OCI-LY7 (cell line): ENCODE results near the gene SMYD3. TPM values are rescaled to one million over a fixed set of nuclear protein-coding genes. Genes with fewer than 3 reads are reported as not detected.

Experiments used
- BruUV-seq: library from RNA; stranded (reverse); fragments of 400-500 nt; replicated peaks from 2 replicates; lab custom pipeline; 2021; lab: Mats Ljungman, UMichigan
- CTCF ChIA-PET: fragments of 300-600 bp; sonication (Branson Sonifier 250); formaldehyde crosslinking; loops from one replicate; lab custom pipeline; 2022; ENCODE audit warnings: antibody characterized with exemption; ENCODE audit not compliant: unreplicated experiment; lab: Charles Lee
- POLR2A ChIA-PET: fragments of 300-600 bp; sonication (Branson Sonifier 250); formaldehyde crosslinking; loops from one replicate; lab custom pipeline; 2022; ENCODE audit warnings: antibody characterized with exemption; lab: Charles Lee
- DNase-seq: peaks from one replicate; pipeline ENCODE4 v3.0.0-alpha.2; 2015; ENCODE audit warnings: low spot score
- H2AFZ ChIP-seq: fragments of 200-600 bp; sonication (generic), shearing (Covaris generic); 2 replicates; pipeline ENCODE4 v1.6.1; 2014; ENCODE audit warnings: mild to moderate bottlenecking, antibody characterized with exemption, low read length, moderate library complexity
- H3K27ac ChIP-seq: fragments of 200-600 bp; sonication (generic); 2 replicates; pipeline ENCODE4 v1.5.1; 2014; ENCODE audit warnings: mixed run types, low read depth, mild to moderate bottlenecking, moderate library complexity, low read length, inconsistent platforms; ENCODE audit not compliant: poor library complexity, severe bottlenecking
- H3K36me3 ChIP-seq: fragments of 200-600 bp; sonication (generic); 2 replicates; pipeline ENCODE4 v1.6.1; 2014; ENCODE audit warnings: mild to moderate bottlenecking, antibody characterized with exemption, low read length, moderate library complexity, mixed read lengths; ENCODE audit not compliant: insufficient read depth
- H3K4me1 ChIP-seq: fragments of 200-600 bp; sonication (generic); 2 replicates; pipeline ENCODE4 v1.5.1; 2014; ENCODE audit warnings: mild to moderate bottlenecking, low read length; ENCODE audit not compliant: insufficient read depth, poor library complexity, severe bottlenecking
- H3K4me2 ChIP-seq: fragments of 200-600 bp; sonication (generic); 2 replicates; pipeline ENCODE4 v1.6.1; 2014; ENCODE audit warnings: mild to moderate bottlenecking, low read length
- H3K4me3 ChIP-seq: fragments of 200-600 bp; sonication (generic); 2 replicates; pipeline ENCODE4 v1.5.1; 2014; ENCODE audit warnings: mild to moderate bottlenecking, low read depth, low read length; ENCODE audit not compliant: poor library complexity, severe bottlenecking
- H3K79me2 ChIP-seq: fragments of 200-600 bp; sonication (generic); 2 replicates; pipeline ENCODE4 v1.6.1; 2016; ENCODE audit warnings: low read depth, mild to moderate bottlenecking, low read length, moderate library complexity, mixed read lengths; ENCODE audit not compliant: insufficient read depth
- H3K9me2 ChIP-seq: fragments of 200-600 bp; sonication (generic); 2 replicates; pipeline ENCODE4 v1.6.1; 2016; ENCODE audit warnings: mild to moderate bottlenecking, low read length, mixed read lengths; ENCODE audit not compliant: insufficient read depth
- H3K9me3 ChIP-seq: fragments of 200-600 bp; sonication (generic); 2 replicates; pipeline ENCODE4 v1.6.1; 2014; ENCODE audit warnings: mild to moderate bottlenecking, mixed run types, low read length, mixed read lengths
- H4K20me1 ChIP-seq: fragments of 200-600 bp; sonication (generic); 2 replicates; pipeline ENCODE4 v1.6.1; 2014; ENCODE audit warnings: mild to moderate bottlenecking, antibody characterized with exemption, low read length, moderate library complexity, mixed read lengths; ENCODE audit not compliant: insufficient read depth
- EZH2phosphoT487 ChIP-seq: fragments of 200-600 bp; sonication (generic); IDR thresholded peaks from 2 replicates; pipeline ENCODE4 v1.6.1; 2018; ENCODE audit warnings: low read depth, borderline replicate concordance, mild to moderate bottlenecking, mixed run types, antibody characterized with exemption, low read length, moderate library complexity, mixed read lengths
- intact Hi-C: fragments of 100-400 bp; cut with micrococcal nuclease; formaldehyde crosslinking; loops from one replicate; pipeline ENCODE4 v1.10.0; 2022; ENCODE audit not compliant: unreplicated experiment
- total RNA-seq, 2 experiments: library from RNA; depleted of rRNA in 1 of 2; stranded (reverse); fragments of >200 nt in 1 of 2; shearing (Covaris generic) in 1 of 2; gene quantifications; 2 replicates each; pipeline ENCODE4 v1.2.3, GENCODE V29; 2014 to 2022
- TF ChIP-seq, protein P1 (sequence below): fragments of 200-600 bp; sonication (generic); conservative IDR thresholded peaks from 2 replicates; pipeline ENCODE4 v1.5.1; 2014; ENCODE audit warnings: mild to moderate bottlenecking, antibody characterized with exemption, low read length, moderate library complexity, mixed read lengths

Gene SMYD3
- total RNA-seq, 2 experiments from 2014 or later = 28.9 to 34.5 TPM

DNA sequence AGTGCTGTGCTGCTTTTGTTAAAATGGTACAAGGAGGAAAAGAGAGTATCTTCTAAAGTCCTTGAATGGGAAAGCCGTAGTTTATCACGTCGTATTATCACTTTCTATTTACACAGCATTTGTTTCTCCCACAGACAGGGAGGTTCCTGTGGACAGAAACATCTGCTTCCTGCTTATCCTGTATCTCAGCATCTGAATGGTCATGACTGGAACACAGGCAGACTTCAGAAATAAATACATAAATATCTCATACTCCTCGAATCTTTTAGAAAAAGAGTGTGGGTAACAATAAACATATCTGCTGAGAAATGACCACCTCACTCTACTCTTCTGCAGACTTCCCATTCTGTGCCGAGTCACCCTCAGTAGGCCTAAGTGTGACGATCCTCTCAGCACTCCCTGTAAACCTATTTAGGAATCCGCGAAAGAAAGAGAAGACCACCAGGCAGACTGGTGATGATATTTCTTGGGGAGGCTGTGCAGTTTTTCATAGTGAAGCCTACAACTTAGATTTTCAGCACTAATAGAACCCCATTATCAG is 393.5 kb downstream of the SMYD3 start:
- ChIA-PET POLR2A (interaction anchor here (1.2 kb wide), 1 partner anchor 13 kb away, joined by 3 read pairs; no protein-coding TSS in a partner anchor), CTCF (no interaction called here)
- Histone ChIP-seq H3K9me2 (no peaks in the 10 kb centered on the region), H3K4me2 (no peak overlapping the region), H3K4me1 (no peaks in the 10 kb centered on the region), H3K36me3 (no peaks in the 10 kb centered on the region), H3K27ac (no peak overlapping the region), H3K4me3 (no peak overlapping the region), H2AFZ (no peak overlapping the region), H3K79me2 (no peaks in the 10 kb centered on the region), H4K20me1 (no peaks in the 10 kb centered on the region), H3K9me3 (no peaks in the 10 kb centered on the region)
- no peak for DNase-seq
- BruUV-seq = no TSS peak
- TF ChIP-seq, protein P1, sequence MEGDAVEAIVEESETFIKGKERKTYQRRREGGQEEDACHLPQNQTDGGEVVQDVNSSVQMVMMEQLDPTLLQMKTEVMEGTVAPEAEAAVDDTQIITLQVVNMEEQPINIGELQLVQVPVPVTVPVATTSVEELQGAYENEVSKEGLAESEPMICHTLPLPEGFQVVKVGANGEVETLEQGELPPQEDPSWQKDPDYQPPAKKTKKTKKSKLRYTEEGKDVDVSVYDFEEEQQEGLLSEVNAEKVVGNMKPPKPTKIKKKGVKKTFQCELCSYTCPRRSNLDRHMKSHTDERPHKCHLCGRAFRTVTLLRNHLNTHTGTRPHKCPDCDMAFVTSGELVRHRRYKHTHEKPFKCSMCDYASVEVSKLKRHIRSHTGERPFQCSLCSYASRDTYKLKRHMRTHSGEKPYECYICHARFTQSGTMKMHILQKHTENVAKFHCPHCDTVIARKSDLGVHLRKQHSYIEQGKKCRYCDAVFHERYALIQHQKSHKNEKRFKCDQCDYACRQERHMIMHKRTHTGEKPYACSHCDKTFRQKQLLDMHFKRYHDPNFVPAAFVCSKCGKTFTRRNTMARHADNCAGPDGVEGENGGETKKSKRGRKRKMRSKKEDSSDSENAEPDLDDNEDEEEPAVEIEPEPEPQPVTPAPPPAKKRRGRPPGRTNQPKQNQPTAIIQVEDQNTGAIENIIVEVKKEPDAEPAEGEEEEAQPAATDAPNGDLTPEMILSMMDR = no peak
- TF ChIP-seq EZH2phosphoT487 = no peak
- intact Hi-C loops = no loop called here

DNA sequence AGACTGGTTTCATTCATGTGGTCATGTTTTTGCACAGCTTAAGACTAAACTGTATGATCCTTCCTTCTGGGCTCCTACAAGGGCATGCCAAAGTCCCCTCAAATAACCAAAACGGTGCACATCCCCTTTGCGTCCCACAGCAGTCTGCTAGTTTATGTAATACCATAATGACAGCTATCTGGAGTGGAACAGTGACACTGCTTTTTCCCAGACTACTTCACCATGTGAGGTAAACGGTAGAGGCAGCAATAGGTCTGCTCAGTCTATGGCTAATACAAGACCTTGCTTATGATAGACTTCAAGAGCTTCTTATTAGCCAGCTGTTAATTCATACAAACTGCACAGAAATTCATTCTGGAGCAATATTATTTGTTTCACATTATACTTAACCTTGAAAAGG is 395.5 kb downstream of the SMYD3 start:
- H2AFZ ChIP-seq = no peak overlapping the region
- intact Hi-C loops = no loop called here
- POLR2A ChIA-PET = no interaction called here

More for the DNA sequence above, 395.5 kb downstream of the SMYD3 start:
- Histone ChIP-seq H3K4me2 (no peak overlapping the region), H3K79me2 (no peaks in the 10 kb centered on the region), H3K9me3 (no peaks in the 10 kb centered on the region), H3K4me1 (no peaks in the 10 kb centered on the region), H3K27ac (no peak overlapping the region), H3K9me2 (no peaks in the 10 kb centered on the region), H4K20me1 (no peaks in the 10 kb centered on the region), H3K36me3 (no peaks in the 10 kb centered on the region), H3K4me3 (no peak overlapping the region)
- TF ChIP-seq EZH2phosphoT487 = no peak
- TF ChIP-seq, protein P1 = no peak
- CTCF ChIA-PET = no interaction called here
- no TSS peak for BruUV-seq
- no peak for DNase-seq
